ENCODE measurements around the gene OR2T11. TPM values are rescaled to one million over a fixed set of nuclear protein-coding genes. Genes with fewer than 3 reads are reported as not detected.
"Not testable (repeated sequence)": the region's sequence is repeated elsewhere in the genome, so short reads cannot be mapped to it uniquely, and the experiment has no call there.

OR2T11 gene
- total and polyA plus RNA-seq, 4 donors, result not detected

- not testable (repeated sequence) for H3K4me3 ChIP-seq (ENCODE audit: low read depth, low read length); DNase-seq (ENCODE audit: low read depth in 4 of 6, low spot score in 6 of 6); H3K36me3 ChIP-seq (ENCODE audit: control insufficient read depth, insufficient read depth, low read length); H3K4me1 ChIP-seq (ENCODE audit: control insufficient read depth, insufficient read depth, low read length); H3K27ac ChIP-seq (ENCODE audit: low read depth, low read length); H3K9me3 ChIP-seq (ENCODE audit: control insufficient read depth, insufficient read depth, low read length); H3K27me3 ChIP-seq (ENCODE audit: control insufficient read depth, insufficient read depth, low read length)
- WGBS (ENCODE audit: insufficient coverage), result no CpG with 5 or more reads among the region's 5 CpGs
Measured at GRCh38 chr1:248641583-248641982, 6.7 kb upstream of the OR2T11 start.

GRCh38 chr1:248640906-248641305, 6.0 kb upstream of the OR2T11 start:
- H3K27ac ChIP-seq (ENCODE audit: low read depth, low read length); H3K4me1 ChIP-seq (ENCODE audit: control insufficient read depth, insufficient read depth, low read length); H3K4me3 ChIP-seq (ENCODE audit: low read depth, low read length); H3K36me3 ChIP-seq (ENCODE audit: control insufficient read depth, insufficient read depth, low read length); H3K27me3 ChIP-seq (ENCODE audit: control insufficient read depth, insufficient read depth, low read length); H3K9me3 ChIP-seq (ENCODE audit: control insufficient read depth, insufficient read depth, low read length); DNase-seq (ENCODE audit: low read depth in 4 of 6, low spot score in 6 of 6): not testable (repeated sequence)
- no CpG with 5 or more reads among the region's 3 CpGs for WGBS (ENCODE audit: insufficient coverage)

DNA sequence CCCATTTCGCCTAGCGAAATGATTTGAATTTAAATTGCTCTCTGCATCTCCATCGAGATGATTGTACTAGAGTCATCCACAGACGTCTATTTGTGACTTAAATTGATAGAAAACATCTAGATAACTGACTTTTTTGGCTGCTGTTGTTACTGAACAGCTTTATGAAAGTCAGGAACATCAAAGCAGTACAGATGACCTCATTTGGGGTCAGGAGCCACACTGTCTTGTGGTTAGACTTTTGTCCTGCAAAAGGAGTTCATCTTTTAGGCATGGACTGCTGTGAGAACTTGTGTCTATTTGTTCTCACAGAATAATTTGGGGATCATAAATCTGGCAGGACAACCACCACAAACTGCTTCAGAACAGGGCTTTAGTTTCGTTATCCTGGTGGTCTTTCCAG, 4.8 kb upstream of the OR2T11 start:
- H3K9me3 ChIP-seq (ENCODE audit: control insufficient read depth, insufficient read depth, low read length); H3K4me3 ChIP-seq (ENCODE audit: low read depth, low read length); H3K36me3 ChIP-seq (ENCODE audit: control insufficient read depth, insufficient read depth, low read length); H3K4me1 ChIP-seq (ENCODE audit: control insufficient read depth, insufficient read depth, low read length); H3K27ac ChIP-seq (ENCODE audit: low read depth, low read length); DNase-seq (ENCODE audit: low read depth in 4 of 6, low spot score in 6 of 6); H3K27me3 ChIP-seq (ENCODE audit: control insufficient read depth, insufficient read depth, low read length): not testable (repeated sequence)
- no CpG with 5 or more reads among the region's 5 CpGs for WGBS (ENCODE audit: insufficient coverage)

- H3K36me3 ChIP-seq (ENCODE audit: control insufficient read depth, insufficient read depth, low read length); H3K9me3 ChIP-seq (ENCODE audit: control insufficient read depth, insufficient read depth, low read length); H3K4me3 ChIP-seq (ENCODE audit: low read depth, low read length); H3K4me1 ChIP-seq (ENCODE audit: control insufficient read depth, insufficient read depth, low read length); H3K27ac ChIP-seq (ENCODE audit: low read depth, low read length); H3K27me3 ChIP-seq (ENCODE audit: control insufficient read depth, insufficient read depth, low read length); DNase-seq (ENCODE audit: low read depth in 4 of 6, low spot score in 6 of 6): not testable (repeated sequence)
- WGBS (ENCODE audit: insufficient coverage), result no CpG with 5 or more reads among the region's 5 CpGs
Measured at GRCh38 chr1:248636612-248637011, 1.7 kb upstream of the OR2T11 start.

DNA sequence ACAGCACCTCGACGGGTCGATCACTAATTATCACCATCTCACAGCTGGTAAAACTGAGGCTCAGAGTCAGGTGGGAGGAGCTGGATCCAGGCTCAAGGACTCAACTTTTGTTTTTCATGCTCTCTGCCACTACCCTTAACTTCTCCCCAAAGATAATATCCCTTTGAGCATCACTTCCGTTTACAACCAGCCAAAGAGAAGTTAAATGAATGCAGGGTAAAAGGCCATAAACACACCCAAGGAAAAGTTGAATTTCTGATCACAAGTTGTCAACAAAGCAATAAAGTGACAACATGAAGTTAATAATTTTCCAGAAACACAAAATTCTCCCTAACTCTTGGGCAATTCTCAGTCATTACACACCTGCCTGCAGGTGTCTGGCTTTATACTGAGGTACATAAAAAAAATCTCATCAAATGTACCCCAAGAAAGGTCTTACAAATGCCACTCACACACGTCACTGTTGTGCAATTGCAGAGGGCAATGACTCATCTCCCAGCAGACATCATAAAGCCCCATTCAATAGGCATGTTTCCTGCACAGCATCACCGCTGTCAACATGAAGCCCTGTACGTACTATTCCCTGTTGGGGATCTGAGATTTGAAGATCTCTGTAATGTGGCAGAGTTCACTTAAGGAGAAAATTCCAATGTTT, 3.4 kb downstream of the OR2T11 start:
- 72% methylated on average over 4 of the region's 7 CpGs for WGBS (ENCODE audit: insufficient coverage)
- no peak overlapping the region for H3K27ac ChIP-seq (ENCODE audit: low read depth, low read length)
- H3K4me1 ChIP-seq (ENCODE audit: control insufficient read depth, insufficient read depth, low read length), result no peaks in the 10 kb centered on the region
- no peaks in the 10 kb centered on the region for H3K9me3 ChIP-seq (ENCODE audit: control insufficient read depth, insufficient read depth, low read length)
- H3K36me3 ChIP-seq (ENCODE audit: control insufficient read depth, insufficient read depth, low read length), result no peaks in the 10 kb centered on the region
- no peaks in the 10 kb centered on the region for H3K27me3 ChIP-seq (ENCODE audit: control insufficient read depth, insufficient read depth, low read length)
- no peak overlapping the region for H3K4me3 ChIP-seq (ENCODE audit: low read depth, low read length)
- no peak for DNase-seq (ENCODE audit: low read depth in 4 of 6, low spot score in 6 of 6)

GRCh38 chr1:248630551-248630950, 4.3 kb downstream of the OR2T11 start:
- DNase-seq (ENCODE audit: low read depth in 4 of 6, low spot score in 6 of 6), result no peak
- no peaks in the 10 kb centered on the region for H3K36me3 ChIP-seq (ENCODE audit: control insufficient read depth, insufficient read depth, low read length)
- H3K9me3 ChIP-seq (ENCODE audit: control insufficient read depth, insufficient read depth, low read length), result no peaks in the 10 kb centered on the region
- H3K4me3 ChIP-seq (ENCODE audit: low read depth, low read length), result no peak overlapping the region
- WGBS (ENCODE audit: insufficient coverage), result no CpG with 5 or more reads among the region's 2 CpGs
- no peak overlapping the region for H3K27ac ChIP-seq (ENCODE audit: low read depth, low read length)
- no peaks in the 10 kb centered on the region for H3K27me3 ChIP-seq (ENCODE audit: control insufficient read depth, insufficient read depth, low read length)
- H3K4me1 ChIP-seq (ENCODE audit: control insufficient read depth, insufficient read depth, low read length), result no peaks in the 10 kb centered on the region

- no peaks in the 10 kb centered on the region for H3K36me3 ChIP-seq (ENCODE audit: control insufficient read depth, insufficient read depth, low read length)
- no peak overlapping the region for H3K4me3 ChIP-seq (ENCODE audit: low read depth, low read length)
- WGBS (ENCODE audit: insufficient coverage), result 87% methylated on average over 7 of the region's 9 CpGs
- no peak for DNase-seq (ENCODE audit: low read depth in 4 of 6, low spot score in 6 of 6)
- H3K4me1 ChIP-seq (ENCODE audit: control insufficient read depth, insufficient read depth, low read length), result no peaks in the 10 kb centered on the region
- H3K27ac ChIP-seq (ENCODE audit: low read depth, low read length), result no peak overlapping the region
- H3K9me3 ChIP-seq (ENCODE audit: control insufficient read depth, insufficient read depth, low read length), result no peaks in the 10 kb centered on the region
- H3K27me3 ChIP-seq (ENCODE audit: control insufficient read depth, insufficient read depth, low read length), result no peaks in the 10 kb centered on the region
Measured at GRCh38 chr1:248627971-248628844, 6.7 kb downstream of the OR2T11 start.

GRCh38 chr1:248625971-248626370, 8.9 kb downstream of the OR2T11 start:
- 88% methylated on average over 4 of the region's 5 CpGs for WGBS (ENCODE audit: insufficient coverage)

GRCh38 chr1:248625166-248625565, 9.7 kb downstream of the OR2T11 start:
- no peak for DNase-seq (ENCODE audit: low read depth in 4 of 6, low spot score in 6 of 6)
- Histone ChIP-seq H3K27ac (ENCODE audit: low read depth, low read length) (no peak overlapping the region), H3K4me1 (ENCODE audit: control insufficient read depth, insufficient read depth, low read length) (no peaks in the 10 kb centered on the region), H3K4me3 (ENCODE audit: low read depth, low read length) (no peak overlapping the region), H3K9me3 (ENCODE audit: control insufficient read depth, insufficient read depth, low read length) (no peaks in the 10 kb centered on the region), H3K27me3 (ENCODE audit: control insufficient read depth, insufficient read depth, low read length) (no peaks in the 10 kb centered on the region), H3K36me3 (ENCODE audit: control insufficient read depth, insufficient read depth, low read length) (no peaks in the 10 kb centered on the region)
- WGBS (ENCODE audit: insufficient coverage), result 90% methylated on average over 1 of the region's 4 CpGs

More at GRCh38 chr1:248625971-248626370, 8.9 kb downstream of the OR2T11 start:
- Histone ChIP-seq H3K4me3 (ENCODE audit: low read depth, low read length) (no peak overlapping the region), H3K27me3 (ENCODE audit: control insufficient read depth, insufficient read depth, low read length) (no peaks in the 10 kb centered on the region), H3K9me3 (ENCODE audit: control insufficient read depth, insufficient read depth, low read length) (no peaks in the 10 kb centered on the region), H3K4me1 (ENCODE audit: control insufficient read depth, insufficient read depth, low read length) (no peaks in the 10 kb centered on the region), H3K27ac (ENCODE audit: low read depth, low read length) (no peak overlapping the region), H3K36me3 (ENCODE audit: control insufficient read depth, insufficient read depth, low read length) (no peaks in the 10 kb centered on the region)
- DNase-seq (ENCODE audit: low read depth in 4 of 6, low spot score in 6 of 6), result no peak

DNA sequence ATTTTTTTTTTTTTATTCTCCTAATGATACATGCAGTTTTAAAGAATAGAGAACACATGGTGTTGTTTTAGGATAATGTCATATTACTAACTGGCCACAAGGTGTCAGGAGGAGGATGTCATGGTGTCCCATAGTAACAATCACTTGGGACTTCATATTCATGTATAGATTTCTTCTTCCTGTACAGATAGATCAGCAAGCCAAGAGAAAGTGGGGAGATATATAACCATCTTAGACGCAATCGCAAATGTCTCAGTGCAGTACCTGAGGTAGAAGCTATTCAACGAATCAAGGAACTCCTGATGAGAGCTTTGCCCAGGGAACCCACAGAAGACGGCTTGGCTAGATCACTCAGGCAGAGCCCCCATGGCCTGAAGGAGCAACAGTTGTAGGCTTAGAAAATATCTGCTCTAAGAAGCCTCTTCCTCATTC, 12.3 kb downstream of the OR2T11 start:
- 62% methylated on average over 4 of the region's 4 CpGs for WGBS (ENCODE audit: insufficient coverage)

More for the DNA sequence above, 12.3 kb downstream of the OR2T11 start:
- Histone ChIP-seq H3K27ac (ENCODE audit: low read depth, low read length) (no peak overlapping the region), H3K27me3 (ENCODE audit: control insufficient read depth, insufficient read depth, low read length) (no peaks in the 10 kb centered on the region), H3K36me3 (ENCODE audit: control insufficient read depth, insufficient read depth, low read length) (no peaks in the 10 kb centered on the region), H3K4me3 (ENCODE audit: low read depth, low read length) (no peak overlapping the region), H3K4me1 (ENCODE audit: control insufficient read depth, insufficient read depth, low read length) (no peaks in the 10 kb centered on the region), H3K9me3 (ENCODE audit: control insufficient read depth, insufficient read depth, low read length) (no peaks in the 10 kb centered on the region)
- DNase-seq (ENCODE audit: low read depth in 4 of 6, low spot score in 6 of 6), result peak in 2 of 6 donors; percentile 0 to 43
